HG02981 (cell line): Measurements from ENCODE around the gene GOLGA6L22.
"Not testable (repeated sequence)": the region's sequence is repeated elsewhere in the genome, so short reads cannot be mapped to it uniquely, and the experiment has no call there.

Experiments used
- ATAC-seq: cut with Tn5 transposase; IDR thresholded peaks from one replicate; pipeline ENCODE4 v1.9.1; 2021; ENCODE audit warnings: mild to moderate bottlenecking, moderate library complexity; ENCODE audit not compliant: unreplicated experiment

The GOLGA6L22 gene

GRCh38 chr15:22458603-22459002, at the start of gene GOLGA6L22:
Gene GOLGA6L22 (plus strand): TSS chr15:22458903. CDS start chr15:22458994, 91 bp downstream.
- not testable (repeated sequence) for ATAC-seq

GRCh38 chr15:22417288-22417687, 41.4 kb upstream of the GOLGA6L22 start:
- ATAC-seq = not testable (repeated sequence)

DNA sequence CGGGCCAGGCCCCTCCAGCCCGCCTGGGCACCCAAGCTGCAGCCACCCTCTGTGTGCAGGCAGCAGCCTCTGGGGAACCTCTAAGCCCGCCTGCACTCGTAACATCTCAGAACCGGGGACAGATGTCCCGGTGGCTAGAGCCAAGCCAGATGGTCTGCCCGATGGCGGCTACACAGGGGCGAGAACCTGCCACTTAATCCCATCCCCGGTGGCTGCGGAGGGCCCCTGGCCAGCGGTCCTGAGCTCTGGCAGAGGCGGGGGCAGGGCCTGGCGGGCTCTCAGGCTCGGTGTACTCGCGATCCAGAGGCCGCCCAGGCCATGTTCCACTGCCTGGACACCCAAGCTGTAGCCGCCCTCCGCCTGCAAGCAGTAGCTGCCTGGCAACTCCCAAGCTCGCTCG, 40.9 kb upstream of the GOLGA6L22 start:
- ATAC-seq = not testable (repeated sequence)

GRCh38 chr15:22418212-22418611, 40.5 kb upstream of the GOLGA6L22 start:
- not testable (repeated sequence) for ATAC-seq

DNA sequence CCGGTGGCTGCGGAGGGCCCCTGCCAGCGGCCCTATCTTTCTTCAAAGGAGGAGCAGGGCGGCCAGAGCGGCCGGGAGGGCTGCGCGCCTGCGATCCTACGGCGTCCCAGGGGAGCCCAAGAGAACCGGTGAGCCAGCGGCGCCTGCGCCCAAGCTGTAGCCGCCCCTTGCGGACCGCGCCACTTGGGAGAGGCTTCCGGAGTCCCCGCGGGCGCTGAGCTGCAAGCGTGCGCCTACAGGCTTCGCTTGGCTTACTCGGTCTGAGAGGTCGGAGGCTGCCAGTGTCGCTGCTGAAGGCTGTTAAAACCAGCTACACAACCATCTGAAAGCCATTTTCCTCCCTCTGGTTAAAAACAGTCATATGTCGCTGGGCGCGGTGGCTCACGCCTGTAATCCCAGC, 40.0 kb upstream of the GOLGA6L22 start:
- ATAC-seq = not testable (repeated sequence)

DNA sequence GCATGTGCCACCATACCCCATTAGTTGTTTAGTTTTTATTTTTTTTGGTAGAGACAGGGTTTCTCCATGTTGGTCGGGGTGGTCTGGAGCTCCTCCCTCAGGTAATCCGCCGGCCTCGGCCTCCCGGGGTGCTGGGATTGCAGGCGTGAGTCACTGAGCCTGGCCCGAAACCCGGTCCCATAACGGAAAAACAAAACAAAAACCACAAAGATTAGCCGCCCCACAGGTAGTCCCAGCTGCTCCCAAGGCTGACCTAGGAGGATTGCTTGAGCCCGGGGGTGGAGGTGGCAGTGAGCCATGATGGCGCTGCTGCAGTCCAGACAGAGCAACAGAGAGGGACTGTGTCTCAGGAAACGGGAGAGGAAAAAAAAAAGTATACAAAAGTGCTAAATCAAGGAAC, 38.4 kb upstream of the GOLGA6L22 start:
- ATAC-seq = not testable (repeated sequence)

- not testable (repeated sequence) for ATAC-seq
Observed at GRCh38 chr15:22429426-22429825, 29.3 kb upstream of the GOLGA6L22 start.

GRCh38 chr15:22431687-22432086, 27.0 kb upstream of the GOLGA6L22 start:
- ATAC-seq = not testable (repeated sequence)

DNA sequence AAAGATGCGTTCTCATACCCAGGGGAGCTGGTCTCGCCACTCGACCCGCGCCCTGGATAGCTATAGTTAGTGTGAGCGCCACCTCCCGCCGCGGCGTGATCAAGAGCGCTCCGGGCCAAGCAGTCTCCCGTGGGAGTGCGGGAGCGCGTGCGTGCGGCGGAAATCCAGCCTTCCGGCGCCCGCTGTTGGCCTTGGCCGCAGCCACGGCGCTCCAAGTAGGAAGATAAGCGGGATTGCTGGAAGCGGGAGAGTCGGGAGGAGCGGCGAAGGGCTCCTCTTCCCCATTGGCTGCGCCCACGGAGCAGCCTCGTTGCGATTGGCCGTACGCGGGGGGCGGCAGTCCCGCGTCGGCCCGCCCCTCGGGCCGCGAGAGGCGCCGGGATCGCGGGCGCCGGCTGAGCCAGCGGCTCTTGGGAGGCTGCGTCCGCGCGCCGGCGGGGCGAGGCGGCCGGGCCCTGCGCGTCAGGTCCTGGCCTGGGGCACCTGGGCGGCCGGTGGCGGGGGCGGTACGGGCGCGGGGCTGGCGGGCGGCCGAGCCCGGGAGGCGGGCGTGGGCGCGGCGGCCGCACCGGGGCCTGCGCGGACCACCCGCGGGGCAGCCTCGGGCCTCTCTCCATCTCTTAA, 35.9 kb downstream of the GOLGA6L22 start:
- not testable (repeated sequence) for ATAC-seq

DNA sequence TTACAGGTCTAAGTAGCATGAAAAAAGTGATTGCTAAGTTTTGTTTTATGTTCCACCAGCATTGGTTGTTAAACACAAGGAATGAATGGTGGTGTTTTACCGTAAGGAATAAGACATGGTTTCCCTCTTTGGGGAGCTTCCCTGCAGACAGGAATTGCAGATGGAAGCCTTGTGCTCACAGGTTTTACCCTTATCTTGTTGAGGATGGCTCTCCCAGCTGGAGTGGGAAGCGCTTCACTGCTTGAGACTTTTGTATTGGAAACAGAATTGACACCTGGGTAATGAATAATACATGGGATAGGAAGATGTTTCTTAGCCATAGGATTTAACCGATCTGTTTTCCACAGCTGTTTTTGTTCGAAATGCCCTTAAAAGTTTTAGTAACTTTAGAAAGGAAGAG, 38.5 kb downstream of the GOLGA6L22 start:
- ATAC-seq = not testable (repeated sequence)

DNA sequence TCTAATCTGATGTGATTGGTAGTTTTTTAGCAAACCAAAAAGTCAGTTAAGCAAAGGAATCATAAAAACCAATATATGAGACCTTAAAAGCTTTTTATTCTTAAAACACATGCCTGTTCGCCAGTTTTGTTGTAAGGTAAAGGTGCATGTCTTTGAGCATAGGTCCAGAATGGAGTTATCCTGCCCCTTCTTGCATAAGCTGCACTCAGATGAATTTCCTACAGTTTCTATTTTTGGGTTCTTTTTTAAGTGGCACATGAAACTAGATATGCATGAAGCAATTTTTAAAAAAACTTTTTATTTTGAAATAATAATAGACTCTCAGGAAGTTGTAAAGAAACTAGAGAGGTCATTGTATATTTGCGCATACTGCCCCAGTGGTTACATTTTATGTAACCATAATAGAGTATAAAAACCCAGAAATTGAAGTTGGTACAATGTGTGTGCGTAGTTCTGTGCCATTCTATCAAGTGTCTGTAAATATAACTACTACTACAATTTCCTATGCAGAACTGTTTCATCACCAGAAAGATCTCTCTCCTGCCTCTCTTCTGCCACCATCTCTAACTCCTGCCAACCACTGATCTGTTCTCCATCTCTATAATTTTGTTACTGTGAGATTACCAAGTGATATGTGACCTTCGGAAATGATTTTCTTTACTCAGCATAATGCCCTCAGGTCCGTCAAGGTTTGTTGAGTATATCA, 39.7 kb downstream of the GOLGA6L22 start:
- not testable (repeated sequence) for ATAC-seq

- not testable (repeated sequence) for ATAC-seq
Observed at GRCh38 chr15:22502272-22502671, 43.6 kb downstream of the GOLGA6L22 start.

GRCh38 chr15:22506959-22507358, 48.3 kb downstream of the GOLGA6L22 start:
- ATAC-seq = not testable (repeated sequence)

- ATAC-seq = not testable (repeated sequence)
Observed at GRCh38 chr15:22516140-22516539, 57.4 kb downstream of the GOLGA6L22 start.
